ENCODE data around the gene DGKB.

GRCh38 chr7:14888962-14889361, 13.6 kb downstream of the DGKB start:
- TF ChIP-seq CTCF (IDR thresholded peaks at IDR 0.05) (no peak), EP300 (IDR thresholded peaks at IDR 0.05; ENCODE audit: borderline replicate concordance in 1 of 2, low read depth in 1 of 2, low read length in 1 of 2) (no peak), MXI1 (IDR thresholded peaks at IDR 0.05; ENCODE audit: low read depth, low read length) (no peak), JUND (IDR thresholded peaks at IDR 0.05) (0 out of 2 replicates have a peak, but pooled peaks have one; percentile 5), RFX5 (IDR thresholded peaks at IDR 0.05; ENCODE audit: low read length) (no peak), SIN3A (IDR thresholded peaks at IDR 0.05; ENCODE audit: borderline replicate concordance, low read depth, low read length) (no peak), FOXJ3 (CRISPR knock-in tag; IDR thresholded peaks at IDR 0.05) (no peak), TEAD4 (IDR thresholded peaks at IDR 0.05; ENCODE audit: borderline replicate concordance, insufficient read depth) (no peak), RAD21 (IDR thresholded peaks at IDR 0.05; ENCODE audit: low read length) (no peak), NFIC (IDR thresholded peaks at IDR 0.05; ENCODE audit: borderline replicate concordance) (0 out of 2 replicates have a peak, but pooled peaks have one; percentile 13)
- TF ChIP-seq, protein P1, sequence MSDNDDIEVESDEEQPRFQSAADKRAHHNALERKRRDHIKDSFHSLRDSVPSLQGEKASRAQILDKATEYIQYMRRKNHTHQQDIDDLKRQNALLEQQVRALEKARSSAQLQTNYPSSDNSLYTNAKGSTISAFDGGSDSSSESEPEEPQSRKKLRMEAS (IDR thresholded peaks at IDR 0.05; ENCODE audit: low read depth) = no peak

All from SK-N-SH (cell line).